MV-4-11 (cell line): ENCODE results near the gene COPS8.

ENCODE experiments used
- DNase-seq: peaks from one replicate; lab custom pipeline; 2025; lab: John Stamatoyannopoulos, UW

Gene COPS8

DNA sequence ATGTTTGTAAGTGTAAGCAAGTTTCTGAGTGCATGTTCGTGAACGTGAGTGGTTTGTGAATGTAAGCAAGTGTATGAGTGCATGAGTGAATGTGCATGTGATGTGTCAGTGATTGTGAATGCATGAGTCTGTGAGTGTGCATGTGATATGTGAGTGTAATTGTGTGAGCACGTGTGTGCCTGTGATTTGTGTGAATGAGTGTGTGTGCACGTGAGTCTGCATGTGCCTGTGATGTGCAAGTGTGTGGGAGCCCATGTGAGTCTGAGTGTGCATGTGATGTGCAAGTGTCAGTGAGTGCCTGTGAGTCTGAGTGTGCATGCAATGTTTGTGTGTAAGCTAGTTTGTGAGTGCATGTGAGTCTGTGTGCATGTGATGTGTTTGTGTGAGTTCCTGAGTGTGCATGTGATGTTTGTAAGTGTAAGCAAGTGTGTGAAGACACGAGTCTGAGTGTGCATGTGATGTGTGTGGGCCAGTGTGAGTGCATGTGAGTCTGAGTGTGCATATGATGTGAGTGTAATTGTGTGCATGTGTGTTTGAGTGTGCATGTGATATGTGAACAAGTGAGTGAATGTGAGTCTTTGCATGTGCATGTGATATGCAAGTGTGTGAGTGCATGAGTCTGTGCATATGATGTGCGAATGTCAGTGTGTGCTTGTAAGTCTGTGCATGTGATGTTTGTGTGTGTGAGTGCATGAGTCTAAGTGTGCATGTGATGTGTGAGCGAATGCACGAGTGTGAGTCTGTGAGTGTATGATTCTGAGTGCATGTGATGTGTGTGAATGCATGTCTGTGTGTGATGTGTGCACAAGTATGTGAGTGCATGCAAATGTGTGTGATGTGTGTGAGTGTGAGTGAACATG is 45.1 kb downstream of the COPS8 start:
- no peak for DNase-seq

DNA sequence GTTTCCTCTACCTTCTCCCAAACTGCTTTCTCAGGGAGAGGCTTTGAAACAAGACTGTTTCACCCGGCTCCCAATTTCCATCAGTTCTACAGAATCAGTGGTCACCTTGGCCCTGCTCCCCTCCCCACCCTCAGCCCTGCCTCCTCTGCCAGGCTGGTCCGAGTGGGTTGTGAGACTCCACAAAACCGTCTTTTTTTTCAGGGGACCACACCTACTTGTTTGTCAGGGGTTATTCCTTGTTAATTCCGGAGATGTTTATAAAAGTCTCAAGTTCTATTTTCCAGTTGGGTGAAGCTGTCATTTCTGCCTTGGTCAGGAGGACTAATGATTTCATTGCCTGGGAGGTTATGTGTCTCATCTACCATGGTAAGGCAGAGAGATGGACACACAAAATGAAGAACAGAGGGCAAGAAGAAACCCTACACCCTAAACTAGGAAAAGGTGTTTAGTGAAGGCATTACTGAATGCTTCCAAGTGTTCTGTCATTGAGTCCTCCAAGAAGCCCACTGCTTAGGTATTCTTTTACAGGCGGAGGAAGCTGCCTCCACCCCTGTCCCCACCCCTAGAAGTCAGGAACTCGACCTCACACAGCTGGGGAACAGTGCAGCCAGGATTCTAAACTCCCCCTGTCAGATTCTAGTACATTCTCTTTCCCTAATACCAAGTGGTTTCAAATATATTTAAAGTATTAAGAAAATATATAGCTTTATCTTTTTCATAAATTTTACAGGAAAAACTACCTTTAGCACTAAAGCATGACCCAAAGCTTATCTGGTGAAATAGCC is 46.3 kb downstream of the COPS8 start:
- no peak for DNase-seq

DNA sequence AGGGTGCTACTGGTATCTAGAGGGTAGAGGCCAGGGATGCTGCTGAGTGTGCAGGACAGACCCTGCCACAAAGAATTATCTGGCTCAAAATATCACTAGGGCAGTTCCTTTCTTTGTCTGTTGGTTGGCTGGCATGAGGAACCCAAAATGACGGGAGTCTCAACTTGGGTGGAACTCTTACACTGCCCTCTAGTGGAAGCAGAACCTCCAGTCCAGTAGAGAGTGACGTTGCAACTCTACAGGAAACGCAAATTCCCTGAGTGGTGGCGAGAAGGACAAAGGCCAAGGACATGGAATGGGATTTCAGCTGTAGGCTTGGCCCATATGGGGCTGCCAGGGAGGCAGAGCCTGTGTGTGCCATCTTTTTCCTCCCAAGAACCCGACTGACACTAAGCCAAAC is 47.1 kb downstream of the COPS8 start:
- DNase-seq = no peak

DNA sequence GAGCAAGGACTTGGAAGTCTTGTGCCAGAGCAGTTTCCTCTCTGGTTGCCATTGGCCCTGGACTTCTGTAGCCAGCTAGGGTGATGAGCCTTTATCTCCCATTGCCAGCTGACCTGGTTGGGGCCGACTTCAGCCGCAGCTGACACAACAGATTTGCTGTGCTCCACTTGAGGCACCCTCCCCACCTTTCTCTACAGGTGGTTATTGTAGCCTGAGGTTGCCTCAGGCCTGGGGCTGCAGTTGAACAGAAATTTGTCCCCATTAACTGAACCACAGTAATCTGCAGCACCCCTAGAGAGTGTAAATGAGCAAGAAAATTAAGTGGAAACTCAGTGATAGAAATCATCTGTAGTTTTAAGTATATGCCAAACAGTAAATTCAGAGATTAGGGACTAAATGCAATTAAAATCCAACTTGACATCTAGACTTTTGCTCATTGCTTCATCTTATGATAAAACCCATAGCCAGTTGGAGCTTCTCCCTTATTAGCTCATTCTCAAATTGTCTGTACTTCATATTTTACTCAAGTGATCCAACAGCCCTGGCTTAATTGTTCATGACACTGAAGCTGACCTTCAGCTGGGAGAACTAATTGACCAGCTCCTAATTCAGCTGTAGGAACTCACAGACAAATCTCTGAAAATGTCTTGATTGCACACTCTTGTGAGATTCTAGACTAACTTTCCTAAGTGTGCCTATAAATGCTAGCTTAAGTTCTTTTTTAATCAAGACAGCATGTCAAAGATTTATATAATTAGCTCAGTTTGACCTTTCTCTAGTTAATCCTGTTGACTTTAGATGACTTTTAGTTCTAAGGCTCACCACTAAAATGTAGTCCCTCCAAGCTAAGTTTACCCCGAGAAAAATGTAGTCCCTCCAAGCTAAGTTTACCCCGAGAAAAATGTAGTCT is 48.9 kb downstream of the COPS8 start:
- no peak for DNase-seq

DNA sequence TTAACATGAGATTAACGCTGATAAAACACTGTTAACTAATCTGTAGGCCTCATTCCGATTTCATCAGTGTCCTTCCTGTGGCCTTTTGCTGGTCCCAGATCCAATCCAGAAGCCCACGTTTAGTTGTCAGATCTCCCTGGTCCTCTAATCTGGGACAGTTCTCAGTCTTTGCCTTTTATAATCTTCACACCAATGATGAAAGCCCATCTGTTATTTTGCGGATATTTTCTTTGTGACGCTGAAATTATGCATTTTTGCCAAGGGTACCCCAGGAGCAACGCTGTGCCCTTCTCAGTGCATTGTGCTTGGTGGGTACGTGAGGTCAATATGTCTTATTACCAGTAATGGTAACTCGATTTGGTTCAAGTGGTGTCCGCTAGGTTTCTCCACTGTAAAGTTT is 51.1 kb downstream of the COPS8 start:
- DNase-seq = no peak

DNA sequence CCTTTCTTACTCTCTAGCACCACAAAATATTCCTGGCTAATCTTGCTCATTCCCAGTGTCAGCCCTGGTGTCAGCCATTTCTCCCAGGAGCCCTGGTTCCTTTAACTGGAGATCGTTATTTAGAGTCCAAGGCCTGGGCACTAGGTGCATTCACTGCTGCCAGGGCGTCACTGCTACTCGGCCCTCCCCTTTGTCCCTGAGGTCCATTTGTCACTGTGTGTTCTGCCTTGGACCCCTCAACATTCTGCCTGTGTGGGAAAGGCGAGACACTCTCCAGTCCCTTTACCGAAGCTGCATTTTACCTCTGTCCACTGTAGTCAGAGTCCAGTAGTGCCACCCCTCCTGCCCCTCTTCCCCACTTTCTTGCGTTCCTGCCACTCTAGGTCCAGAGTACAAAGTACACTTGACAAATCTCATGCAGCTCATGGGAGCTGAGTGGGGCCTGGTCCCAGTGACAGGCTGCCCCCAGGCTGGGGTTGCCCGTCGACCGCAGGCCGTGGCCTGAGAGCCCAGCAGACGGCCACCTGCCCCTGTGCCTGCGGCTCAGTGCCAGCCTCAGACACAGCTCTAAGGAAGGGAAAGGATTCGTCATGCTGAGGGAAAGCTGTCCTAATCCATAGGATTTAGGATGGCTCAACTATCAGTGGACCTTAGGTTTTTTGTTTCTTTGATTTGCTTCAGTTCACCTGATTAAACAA is 52.1 kb downstream of the COPS8 start:
- no peak for DNase-seq

DNA sequence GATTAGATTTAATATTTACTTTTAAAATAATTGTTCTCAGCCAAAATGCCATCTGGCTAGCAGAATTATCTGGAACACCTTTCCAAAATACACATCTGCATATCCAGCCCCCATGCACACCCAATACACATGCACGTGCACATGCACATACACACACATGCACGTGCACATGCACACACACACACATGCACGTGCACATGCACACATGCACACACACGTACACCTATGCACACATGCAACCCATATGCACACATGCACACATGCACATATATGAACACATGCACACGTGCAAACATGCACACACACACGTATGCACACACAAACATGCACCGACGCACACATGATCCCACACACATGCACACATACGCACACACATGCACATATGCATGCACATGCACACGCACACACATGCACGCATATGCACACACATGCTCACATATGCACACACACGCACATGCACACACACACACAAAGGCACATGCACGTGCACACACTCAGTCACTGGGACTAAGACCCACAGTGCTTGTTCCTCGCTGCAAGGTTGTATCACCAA is 53.5 kb downstream of the COPS8 start:
- no peak for DNase-seq

DNA sequence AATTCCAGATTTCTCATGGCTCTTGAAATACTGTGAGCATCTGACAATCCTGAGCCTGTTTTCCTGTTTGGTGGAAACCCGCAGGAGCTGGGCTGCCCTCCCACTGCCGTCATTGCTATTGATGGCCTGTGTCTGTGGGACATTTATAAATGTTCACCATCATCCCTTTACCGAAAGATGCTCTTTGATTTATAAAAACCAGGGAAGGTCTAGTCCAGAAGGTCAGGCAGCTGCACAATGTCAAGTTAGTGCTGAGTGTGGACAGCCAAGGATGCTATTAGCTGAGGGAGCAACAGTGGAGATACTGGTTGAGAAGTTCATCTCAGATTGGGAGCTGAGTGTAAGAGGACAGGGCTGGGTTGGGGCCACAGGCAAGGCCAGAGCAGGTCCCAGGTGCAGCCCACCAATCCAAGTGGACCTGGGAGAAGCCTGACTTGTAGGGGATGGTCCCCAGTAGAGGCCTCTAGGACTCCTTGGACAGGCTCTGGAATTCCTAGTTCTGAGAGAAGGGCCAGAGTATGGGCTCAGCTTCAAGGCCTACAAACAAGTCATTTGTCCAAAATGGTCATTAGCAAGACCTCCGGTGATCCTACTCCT is 55.1 kb downstream of the COPS8 start:
- DNase-seq = no peak

DNA sequence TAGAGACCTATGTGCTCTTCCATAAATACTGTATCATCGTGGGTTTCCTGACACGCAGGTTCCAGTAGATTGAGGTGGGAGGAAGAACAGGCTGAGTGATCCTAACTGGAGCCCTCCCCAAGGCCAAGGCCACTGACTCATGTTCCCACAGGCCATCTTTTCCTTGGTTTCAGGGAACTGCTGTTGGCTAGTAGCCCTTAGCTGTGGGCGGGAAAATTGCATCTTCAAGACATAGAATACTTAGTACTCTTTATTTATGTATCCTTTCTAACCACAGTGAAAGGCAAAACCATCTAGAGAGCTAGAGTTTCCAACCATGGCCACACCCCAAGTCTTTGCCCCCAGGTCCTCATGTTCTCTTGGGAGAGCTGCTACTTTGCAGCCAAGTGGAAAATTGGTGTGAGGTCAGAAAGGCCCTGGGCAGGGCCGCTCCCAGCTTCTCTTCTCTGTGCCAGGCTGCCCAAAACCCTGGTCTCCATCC is 55.9 kb downstream of the COPS8 start:
- DNase-seq = no peak

DNA sequence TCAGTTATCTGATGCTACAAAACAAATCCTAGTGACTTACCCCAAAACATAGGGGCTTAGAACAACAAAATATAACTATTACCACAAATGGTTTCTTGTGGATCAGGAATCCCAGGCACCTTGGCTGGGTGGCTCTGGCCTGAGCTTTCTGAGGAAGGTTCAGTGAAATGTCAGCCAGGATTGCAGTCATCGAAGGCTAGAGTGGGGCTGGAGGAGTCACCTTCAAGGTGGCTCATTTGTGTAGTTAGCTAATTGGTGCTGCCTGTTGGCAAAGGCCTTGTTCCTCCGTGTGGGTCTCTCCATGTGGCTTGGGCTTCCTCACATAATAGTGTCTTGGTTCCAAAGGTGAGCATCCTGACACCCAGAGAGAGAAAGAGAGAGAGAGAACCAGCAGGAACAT is 57.4 kb downstream of the COPS8 start:
- DNase-seq = no peak

DNA sequence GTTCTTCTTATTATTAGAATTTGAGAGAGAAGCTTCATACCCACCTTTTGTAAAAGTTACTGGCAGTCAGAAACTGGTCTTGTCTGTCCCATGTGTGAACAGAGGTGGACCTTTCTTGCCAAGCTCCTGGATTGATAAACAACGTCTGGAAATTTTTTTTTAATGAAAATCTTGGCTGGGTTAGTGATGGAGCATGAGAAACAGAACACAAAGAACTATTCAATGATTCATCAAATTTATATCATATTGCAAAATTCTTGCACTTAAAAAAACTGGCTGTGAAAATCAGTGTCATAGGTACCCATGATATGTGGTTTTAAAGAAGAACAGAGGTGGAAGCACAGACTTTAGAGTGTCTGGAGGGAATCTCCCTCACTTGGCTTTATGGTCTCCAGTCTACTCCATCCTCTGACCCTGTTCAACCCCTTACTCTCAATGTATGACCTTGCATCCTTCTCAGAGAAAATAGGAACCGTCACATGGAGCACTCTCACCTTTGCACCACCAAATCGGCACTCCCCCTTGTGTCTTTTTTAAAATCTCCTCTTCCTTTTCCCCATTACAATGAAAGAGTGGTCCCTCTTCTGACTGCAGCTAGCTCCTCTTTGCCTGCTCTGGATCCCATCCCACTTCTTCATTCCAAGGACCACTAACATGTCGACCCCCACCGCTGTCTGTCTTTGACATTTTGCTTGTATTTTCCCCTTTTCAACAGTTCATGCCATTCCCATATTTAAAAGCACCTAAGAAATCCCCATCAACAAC is 58.2 kb downstream of the COPS8 start:
- no peak for DNase-seq

DNA sequence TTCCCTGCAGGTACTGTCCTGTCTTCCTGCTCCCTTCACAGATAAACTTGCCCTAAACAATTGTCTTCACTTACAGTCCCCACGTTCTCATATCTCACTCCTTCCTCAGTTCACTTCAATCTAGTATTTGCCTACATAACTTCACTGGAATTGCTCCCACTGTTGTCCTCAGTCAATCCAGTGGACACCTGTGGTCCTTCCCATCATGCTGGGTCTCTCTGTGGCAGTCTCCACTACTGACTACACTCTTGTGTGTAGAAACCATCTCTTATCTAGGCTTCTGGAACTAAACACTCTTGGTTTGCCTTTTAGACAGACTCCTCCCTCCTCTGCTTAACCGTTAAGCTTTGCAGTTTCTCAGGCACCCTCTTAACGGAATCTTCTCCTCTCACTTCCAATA is 58.8 kb downstream of the COPS8 start:
- DNase-seq = no peak

DNA sequence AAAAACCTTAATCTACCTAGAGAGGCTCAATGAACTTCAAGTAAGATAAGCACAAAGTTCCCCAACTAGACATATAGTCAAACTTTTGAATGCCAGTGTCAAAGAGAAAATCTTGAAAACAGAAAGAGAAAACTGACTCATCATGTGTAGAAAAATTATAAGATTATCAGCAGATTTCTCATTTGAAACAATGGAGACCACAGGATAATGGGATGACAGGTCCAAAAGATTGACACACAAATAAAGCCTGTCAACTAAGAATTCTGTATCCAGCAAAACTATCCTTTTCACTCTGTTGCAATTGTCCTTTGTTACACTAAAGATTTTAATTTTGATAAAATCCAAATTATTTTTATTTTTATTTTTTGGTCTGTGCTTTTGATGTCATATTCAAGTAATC is 61.6 kb downstream of the COPS8 start:
- no peak for DNase-seq

DNA sequence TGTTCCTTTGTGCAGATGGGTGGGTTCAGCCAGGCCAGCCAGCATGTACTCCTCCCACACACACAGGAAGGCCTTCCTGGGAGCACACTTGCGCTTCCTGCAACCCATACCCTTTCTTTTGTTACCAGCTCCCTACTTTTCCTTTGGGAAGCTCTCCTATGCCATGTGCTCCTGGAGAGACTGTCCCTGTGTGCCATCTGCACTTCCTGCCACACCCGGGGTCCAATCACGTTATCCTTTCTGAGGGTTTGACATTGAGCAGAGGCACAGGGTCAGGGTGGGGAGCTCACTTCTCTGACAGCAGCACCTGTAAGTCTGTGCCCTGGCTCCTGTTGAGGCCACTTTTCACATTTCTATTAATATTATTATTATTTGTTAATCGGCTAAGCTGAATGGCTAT is 62.9 kb downstream of the COPS8 start:
- no peak for DNase-seq

DNA sequence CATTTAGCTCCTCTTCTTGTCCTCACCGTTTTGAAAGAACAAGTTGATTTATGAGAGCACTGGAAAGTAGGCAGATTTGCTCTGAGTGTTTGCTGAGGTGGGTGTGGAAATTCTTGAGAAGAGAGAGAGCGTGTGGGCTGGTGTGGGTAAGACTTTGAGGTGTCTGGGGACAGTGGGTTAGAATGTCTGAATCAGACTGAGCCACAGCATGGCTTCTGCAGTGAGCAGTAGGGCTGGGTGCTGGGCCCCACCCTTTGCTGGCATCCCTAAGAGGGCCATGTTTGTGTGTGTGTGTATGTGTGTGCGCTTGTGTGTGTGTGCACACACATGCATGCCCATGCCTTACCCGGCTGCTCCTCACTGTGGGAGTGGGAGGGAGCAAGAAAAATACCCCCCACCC is 63.7 kb downstream of the COPS8 start:
- no peak for DNase-seq
